Measurements from ENCODE around the gene RRBP1. TPM values are rescaled to one million over a fixed set of nuclear protein-coding genes. Genes with fewer than 3 reads are reported as not detected.

RRBP1 gene
- total and polyA plus RNA-seq, 2 of the 4 experiments (the other 2 are of a cell fraction): 90.2 to 136 TPM

- Histone ChIP-seq H3K4ac (ENCODE audit: low read depth, low read length) (no peak overlapping the region), H2AFZ (replicated peaks; ENCODE audit: low read length, poor library complexity) (peak overlapping the region; percentile 51), H2BK5ac (ENCODE audit: low read depth, low read length, poor library complexity, severe bottlenecking) (no peak overlapping the region), H3K79me1 (ENCODE audit: low read depth in 1 of 2, low read length in 2 of 2) (peaks cover 8 to 62% of the 10 kb centered on the region in 2 experiments; a peak in 3 of 4 replicates), H2BK120ac (ENCODE audit: low read depth, low read length) (no peak overlapping the region), H4K91ac (ENCODE audit: insufficient read depth, low read depth, low read length) (no peak overlapping the region), H3K4me2 (ENCODE audit: low read depth, low read length) (no peak overlapping the region), H2BK20ac (ENCODE audit: low read depth, low read length) (no peak overlapping the region), H3K27ac (ENCODE audit: insufficient read depth, low read length) (no peak overlapping the region), H2BK15ac (ENCODE audit: low read depth, low read length) (no peak overlapping the region), H4K5ac (ENCODE audit: low read depth, low read length) (no peak overlapping the region), H3K14ac (replicated peaks; ENCODE audit: low read depth, low read length) (no peak overlapping the region), H2AK5ac (ENCODE audit: low read depth, low read length) (no peak overlapping the region), H4K20me1 (ENCODE audit: insufficient read depth, low read length) (peaks cover 78% of the 10 kb centered on the region), H4K8ac (ENCODE audit: low read depth in 2 of 2, low read length in 2 of 2) (no peak overlapping the region), H3K9ac (ENCODE audit: low read depth, low read length) (no peak overlapping the region), H3K56ac (ENCODE audit: extremely low read depth, insufficient read depth, low read length) (no peak overlapping the region), H3K4me1 (ENCODE audit: control insufficient read depth, insufficient read depth, low read length) (no peaks in the 10 kb centered on the region; the same call in 1 of the 2 replicates), H3K9me3 (ENCODE audit: control insufficient read depth, insufficient read depth, low read length) (no peaks in the 10 kb centered on the region), H3K9me1 (ENCODE audit: insufficient read depth, low read length) (no peaks in the 10 kb centered on the region), H2AK9ac (replicated peaks; ENCODE audit: low read depth, low read length, poor library complexity) (peak overlapping the region; percentile 56), H3K27me3 (ENCODE audit: control insufficient read depth, insufficient read depth, low read length) (no peaks in the 10 kb centered on the region), H3K18ac (ENCODE audit: low read depth, low read length) (no peak overlapping the region), H3K4me3 (ENCODE audit: insufficient read depth, low read depth, low read length) (no peak overlapping the region), H3K23ac (ENCODE audit: low read depth, low read length) (no peak overlapping the region), H3K36me3 (ENCODE audit: control insufficient read depth, insufficient read depth, low read length) (peaks cover 43% of the 10 kb centered on the region)
- in situ Hi-C loops (cut with MboI; ENCODE audit: low sequenced_read_pairs) (loop anchor here (5.0 kb wide), 1 partner anchor 73 kb away; no protein-coding TSS in a partner anchor), dilution Hi-C loops (cut with HindIII; ENCODE audit: low sequenced_read_pairs, unreplicated experiment) (no loop called here), intact Hi-C loops (cut with micrococcal nuclease) (loop anchor here (5.0 to 10.0 kb wide), 2 partner anchors 106 to 808 kb away; no protein-coding TSS in a partner anchor)
- 86% methylated on average over 13 of the region's 19 CpGs; no CpG with 5 or more reads in 1 of the 2 experiments for WGBS, 2 experiments (ENCODE audit: extremely low coverage in 2 of 2, insufficient read length in 1 of 2)
- no TSS peak for BruUV-seq (replicated peaks)
- ChIA-PET POLR2A (ENCODE audit: unreplicated experiment) (no interaction called here), CTCF (interaction anchor here (0.6 to 1.4 kb wide), 3 partner anchors 66 to 328 kb away, joined by 3 read pairs; no protein-coding TSS in a partner anchor)
- ATAC-seq (ENCODE audit: low read depth): peak; percentile 9
- no peak for DNase-seq
- TF ChIP-seq CEBPB (IDR thresholded peaks at IDR 0.05; ENCODE audit: low read depth, low read length): no peak
- no peak for TF ChIP-seq RAD21 (IDR thresholded peaks at IDR 0.05; ENCODE audit: low read length)
- TF ChIP-seq FOS (IDR thresholded peaks at IDR 0.05; ENCODE audit: low read depth, low read length): no peak
- no peak for TF ChIP-seq POLR2A (IDR thresholded peaks at IDR 0.05; ENCODE audit: low read depth, low read length)
- no peak for TF ChIP-seq MXI1 (IDR thresholded peaks at IDR 0.05; ENCODE audit: borderline replicate concordance, low read depth, low read length)
- no peak for TF ChIP-seq RCOR1 (IDR thresholded peaks at IDR 0.05; ENCODE audit: insufficient replicate concordance, low read length)
- TF ChIP-seq, protein P1, sequence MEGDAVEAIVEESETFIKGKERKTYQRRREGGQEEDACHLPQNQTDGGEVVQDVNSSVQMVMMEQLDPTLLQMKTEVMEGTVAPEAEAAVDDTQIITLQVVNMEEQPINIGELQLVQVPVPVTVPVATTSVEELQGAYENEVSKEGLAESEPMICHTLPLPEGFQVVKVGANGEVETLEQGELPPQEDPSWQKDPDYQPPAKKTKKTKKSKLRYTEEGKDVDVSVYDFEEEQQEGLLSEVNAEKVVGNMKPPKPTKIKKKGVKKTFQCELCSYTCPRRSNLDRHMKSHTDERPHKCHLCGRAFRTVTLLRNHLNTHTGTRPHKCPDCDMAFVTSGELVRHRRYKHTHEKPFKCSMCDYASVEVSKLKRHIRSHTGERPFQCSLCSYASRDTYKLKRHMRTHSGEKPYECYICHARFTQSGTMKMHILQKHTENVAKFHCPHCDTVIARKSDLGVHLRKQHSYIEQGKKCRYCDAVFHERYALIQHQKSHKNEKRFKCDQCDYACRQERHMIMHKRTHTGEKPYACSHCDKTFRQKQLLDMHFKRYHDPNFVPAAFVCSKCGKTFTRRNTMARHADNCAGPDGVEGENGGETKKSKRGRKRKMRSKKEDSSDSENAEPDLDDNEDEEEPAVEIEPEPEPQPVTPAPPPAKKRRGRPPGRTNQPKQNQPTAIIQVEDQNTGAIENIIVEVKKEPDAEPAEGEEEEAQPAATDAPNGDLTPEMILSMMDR (conservative IDR thresholded peaks at IDR 0.05; ENCODE audit: low read depth, low read length): no peak
- no peak for TF ChIP-seq BHLHE40 (IDR thresholded peaks at IDR 0.05; ENCODE audit: low read depth, low read length)
- no peak for TF ChIP-seq USF2 (IDR thresholded peaks at IDR 0.05; ENCODE audit: low read depth, low read length)
- TF ChIP-seq, protein P2, sequence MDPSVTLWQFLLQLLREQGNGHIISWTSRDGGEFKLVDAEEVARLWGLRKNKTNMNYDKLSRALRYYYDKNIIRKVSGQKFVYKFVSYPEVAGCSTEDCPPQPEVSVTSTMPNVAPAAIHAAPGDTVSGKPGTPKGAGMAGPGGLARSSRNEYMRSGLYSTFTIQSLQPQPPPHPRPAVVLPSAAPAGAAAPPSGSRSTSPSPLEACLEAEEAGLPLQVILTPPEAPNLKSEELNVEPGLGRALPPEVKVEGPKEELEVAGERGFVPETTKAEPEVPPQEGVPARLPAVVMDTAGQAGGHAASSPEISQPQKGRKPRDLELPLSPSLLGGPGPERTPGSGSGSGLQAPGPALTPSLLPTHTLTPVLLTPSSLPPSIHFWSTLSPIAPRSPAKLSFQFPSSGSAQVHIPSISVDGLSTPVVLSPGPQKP (IDR thresholded peaks at IDR 0.05; ENCODE audit: borderline replicate concordance, low read depth, low read length): no peak
Observed at GRCh38 chr20:17610566-17611289, 71.3 kb downstream of the RRBP1 start.
